Heart left ventricle (tissue), 13 donors: Measurements from ENCODE around the gene APOA1.

Source experiments
- POLR2A ChIP-seq, 2 donors: fragments of 450-650 bp; IDR thresholded peaks; one replicate each; pipeline ENCODE4 v1.6.1; 2017; ENCODE audit warnings: antibody characterized with exemption in 2 of 2, mild to moderate bottlenecking in 2 of 2, moderate library complexity in 2 of 2
- TF ChIP-seq, protein P1 (sequence below), 12 donors: fragments of 200-600 bp; sonication (generic) in 4 of 12; IDR thresholded peaks; one replicate each; pipeline versions ENCODE4 v1.5.0 to v1.8.0; 2018 to 2022; ENCODE audit warnings: antibody characterized with exemption in 12 of 12, mild to moderate bottlenecking in 5 of 12
- donor health status: ischemic (EF 13 %, LVEDD 7.1; RV severe dilation, severe dysfunction).
- donor health status: DM: no; HTN: yes; CAD: no.
- donor health status: DM: no; HTN: no; CAD: no.
- donor health status: ischemic (EF 25% LVEDD 6.9; RV normal size, moderate dysfunction).
- donor health status: ischemic (EF 25% LVEDD 5.7; RV mildly dilated, moderate dysfunction).
- donor health status: ischemic (EF 35%, LVEDD 5.7; RV mildly dilated, moderate dysfunction).
- donor health status: nonischemic (EF 11% LVEDD 7.7; RV severe dilation, severe dysfunction).
- donor health status: DM: yes; HTN: yes; CAD: no.
- donor health status: PGD.
- donor health status: ischemic (EF 29% LVEDD 5.4; RV normal size, mild dysfunction).
- donor health status: nonischemic (EF 23%, LVEDD 6.1; RV moderate dilation, normal function).

DNA sequence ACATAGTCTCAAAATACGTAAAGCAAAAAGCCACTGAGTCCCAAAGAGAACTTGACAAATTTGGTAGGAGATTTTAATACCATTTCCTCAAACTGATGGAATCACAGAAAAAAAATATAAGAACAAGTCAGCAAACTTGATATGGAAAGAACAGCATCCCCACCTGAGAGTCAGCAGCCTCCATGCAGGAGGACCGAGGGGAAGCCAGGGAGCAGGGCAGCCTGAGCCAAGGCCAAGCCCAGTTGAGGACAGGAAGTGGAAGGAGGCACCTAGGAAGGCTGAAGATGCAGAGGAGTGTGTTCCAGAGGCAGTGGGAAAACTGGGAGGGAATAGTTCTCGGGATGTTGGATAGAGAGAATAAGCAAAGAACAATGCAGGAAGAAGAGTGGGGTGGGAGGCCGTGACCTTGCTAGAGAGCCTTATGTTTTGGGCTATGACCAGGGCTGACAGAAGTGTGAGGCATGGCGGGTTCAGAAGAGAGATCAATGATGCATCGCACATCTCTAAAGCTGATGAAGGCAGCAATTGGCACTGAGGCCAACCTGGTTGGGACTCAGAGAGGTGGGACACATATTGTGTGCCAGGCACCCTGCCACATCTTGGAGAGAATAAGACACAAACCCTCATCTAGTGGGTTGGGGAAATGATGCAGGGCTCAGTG lies 29.7 kb downstream of the APOA1 start:
- no peak for TF ChIP-seq POLR2A (IDR thresholded peaks at IDR 0.05)
- TF ChIP-seq, protein P1, sequence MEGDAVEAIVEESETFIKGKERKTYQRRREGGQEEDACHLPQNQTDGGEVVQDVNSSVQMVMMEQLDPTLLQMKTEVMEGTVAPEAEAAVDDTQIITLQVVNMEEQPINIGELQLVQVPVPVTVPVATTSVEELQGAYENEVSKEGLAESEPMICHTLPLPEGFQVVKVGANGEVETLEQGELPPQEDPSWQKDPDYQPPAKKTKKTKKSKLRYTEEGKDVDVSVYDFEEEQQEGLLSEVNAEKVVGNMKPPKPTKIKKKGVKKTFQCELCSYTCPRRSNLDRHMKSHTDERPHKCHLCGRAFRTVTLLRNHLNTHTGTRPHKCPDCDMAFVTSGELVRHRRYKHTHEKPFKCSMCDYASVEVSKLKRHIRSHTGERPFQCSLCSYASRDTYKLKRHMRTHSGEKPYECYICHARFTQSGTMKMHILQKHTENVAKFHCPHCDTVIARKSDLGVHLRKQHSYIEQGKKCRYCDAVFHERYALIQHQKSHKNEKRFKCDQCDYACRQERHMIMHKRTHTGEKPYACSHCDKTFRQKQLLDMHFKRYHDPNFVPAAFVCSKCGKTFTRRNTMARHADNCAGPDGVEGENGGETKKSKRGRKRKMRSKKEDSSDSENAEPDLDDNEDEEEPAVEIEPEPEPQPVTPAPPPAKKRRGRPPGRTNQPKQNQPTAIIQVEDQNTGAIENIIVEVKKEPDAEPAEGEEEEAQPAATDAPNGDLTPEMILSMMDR (IDR thresholded peaks at IDR 0.05): no peak
